B cell (primary cell): Measurements from ENCODE around the gene MAD1L1. TPM values are rescaled to one million over a fixed set of nuclear protein-coding genes. Genes with fewer than 3 reads are reported as not detected.

Source experiments
- ATAC-seq: fragments of 200-7000 bp; cut with Tn5 transposase; one replicate; pipeline ENCODE4 v1.10.0; 2021; ENCODE audit warnings: low read depth, mild to moderate bottlenecking, moderate number of reproducible peaks, moderate library complexity
- CTCF ChIA-PET: fragments of 350-600 bp; sonication (Branson Sonifier 250); formaldehyde crosslinking; loops from one replicate; lab custom pipeline; 2021; ENCODE audit warnings: antibody characterized with exemption, inconsistent platforms; lab: Charles Lee
- POLR2A ChIA-PET: fragments of 350-600 bp; sonication (Branson Sonifier 250); formaldehyde crosslinking; loops from one replicate; lab custom pipeline; 2021; ENCODE audit warnings: antibody characterized with exemption; lab: Charles Lee
- DNase-seq: peaks from one replicate; pipeline ENCODE4 v3.0.0; 2013
- H2AFZ ChIP-seq: 2 replicates; pipeline ENCODE4 v1.6.1; 2012; ENCODE audit warnings: mild to moderate bottlenecking, low read depth, low read length; ENCODE audit not compliant: insufficient read depth, poor library complexity, severe bottlenecking
- H3K27ac ChIP-seq, 2 donors: 1 replicate in 1 of 2; 2 replicates in 1 of 2; pipeline ENCODE4 v1.5.1; 2012 to 2013; ENCODE audit warnings: low read length in 2 of 2, mild to moderate bottlenecking in 2 of 2, moderate library complexity in 1 of 2
- H3K27me3 ChIP-seq, 4 experiments: fragments of 200-600 bp in 1 of 4; sonication (generic) in 1 of 4; replicated peaks in 1 of 4; 1 replicate in 2 of 4; 2 replicates in 2 of 4; pipeline versions ENCODE4 v1.6.1 to v1.7.0; 2013 to 2016; ENCODE audit warnings: low read length in 3 of 4, mild to moderate bottlenecking in 2 of 4, mixed read lengths in 1 of 4, moderate library complexity in 1 of 4; ENCODE audit not compliant: insufficient read depth in 4 of 4, control insufficient read depth in 3 of 4; ENCODE audit errors: control extremely low read depth in 1 of 4
- H3K36me3 ChIP-seq, 2 experiments: replicated peaks in 1 of 2; 1 replicate in 1 of 2; 2 replicates in 1 of 2; pipeline versions ENCODE4 v1.6.1 to v1.7.1; 2013; ENCODE audit warnings: low read length in 1 of 2; ENCODE audit not compliant: insufficient read depth in 2 of 2, control insufficient read depth in 1 of 2; ENCODE audit errors: control extremely low read depth in 1 of 2, extremely low read depth in 1 of 2
- H3K4me1 ChIP-seq, 2 donors: fragments of 200-600 bp in 1 of 2; sonication (generic) in 1 of 2; 1 replicate in 1 of 2; 2 replicates in 1 of 2; pipeline versions ENCODE4 v1.5.1 to v1.6.1; 2013 to 2017; ENCODE audit warnings: low read length in 2 of 2; ENCODE audit not compliant: control insufficient read depth in 2 of 2, insufficient read depth in 2 of 2
- H3K4me2 ChIP-seq: replicated peaks from 2 replicates; pipeline ENCODE3; 2012; ENCODE audit warnings: mild to moderate bottlenecking, low read depth, low read length; ENCODE audit not compliant: poor library complexity, severe bottlenecking
- H3K4me3 ChIP-seq, 5 experiments: fragments of 200-600 bp in 1 of 5; sonication (generic) in 1 of 5; 1 replicate in 3 of 5; 2 replicates in 2 of 5; pipeline versions ENCODE4 v1.5.1 to v1.7.0; 2011 to 2016; ENCODE audit warnings: low read length in 4 of 5, mild to moderate bottlenecking in 4 of 5, low read depth in 2 of 5, control low read depth in 1 of 5, moderate library complexity in 1 of 5; ENCODE audit not compliant: insufficient read depth in 1 of 5; ENCODE audit errors: control extremely low read depth in 1 of 5, extremely low read depth in 1 of 5
- H3K79me2 ChIP-seq: fragments of 200-600 bp; sonication (generic); one replicate; pipeline ENCODE4 v1.6.0; 2016; ENCODE audit warnings: low read length; ENCODE audit not compliant: control insufficient read depth, insufficient read depth
- H3K9ac ChIP-seq: fragments of 200-600 bp; sonication (generic); 2 replicates; pipeline ENCODE4 v1.6.1; 2017; ENCODE audit warnings: mild to moderate bottlenecking, low read length, moderate library complexity
- H3K9me3 ChIP-seq, 3 donors: one replicate each; pipeline versions ENCODE4 v1.6.1 to v1.7.1; 2013; ENCODE audit warnings: low read length in 2 of 3; ENCODE audit not compliant: control insufficient read depth in 2 of 3, insufficient read depth in 1 of 3; ENCODE audit errors: control extremely low read depth in 1 of 3
- H4K20me1 ChIP-seq: 2 replicates; pipeline ENCODE4 v1.6.0; 2012; ENCODE audit warnings: mild to moderate bottlenecking, low read length; ENCODE audit not compliant: insufficient read depth, control insufficient read depth, poor library complexity, severe bottlenecking
- H3K27ac Mint-ChIP-seq: one replicate; pipeline ENCODE4 v1.8.0; 2021; ENCODE audit warnings: mixed read lengths
- H3K27me3 Mint-ChIP-seq: one replicate; pipeline ENCODE4 v1.8.0; 2021; ENCODE audit warnings: mixed read lengths
- H3K4me1 Mint-ChIP-seq: one replicate; pipeline ENCODE4 v1.8.0; 2021; ENCODE audit warnings: mixed read lengths
- H3K4me3 Mint-ChIP-seq: one replicate; pipeline ENCODE4 v1.8.0; 2021; ENCODE audit warnings: mixed read lengths
- H3K9me3 Mint-ChIP-seq: one replicate; pipeline ENCODE4 v1.8.0; 2022; ENCODE audit warnings: mixed read lengths; ENCODE audit not compliant: insufficient read depth
- CTCF ChIP-seq: fragments of 200-600 bp; IDR thresholded peaks from one replicate; pipeline ENCODE4 v1.8.0; 2022; ENCODE audit warnings: antibody characterized with exemption, mild to moderate bottlenecking
- EZH2 ChIP-seq: IDR thresholded peaks from 2 replicates; pipeline ENCODE4 v1.6.1; 2012; ENCODE audit warnings: borderline replicate concordance, low read depth, mild to moderate bottlenecking, moderate library complexity, low read length; ENCODE audit not compliant: insufficient read depth, poor library complexity, severe bottlenecking
- WGBS: methylation state at CpG from one replicate; pipeline ENCODE4 v1.1.5; 2013; ENCODE audit warnings: missing lambda C conversion rate; ENCODE audit not compliant: insufficient coverage; 5-methylcytosine and 5-hydroxymethylcytosine counted together
- intact Hi-C: fragments of 100-400 bp; cut with micrococcal nuclease; formaldehyde crosslinking; loops from one replicate; pipeline ENCODE4 v1.10.0; 2022
- polyA plus RNA-seq: library from polyadenylated mRNA; depleted of rRNA; stranded (reverse); fragments of >200 nt; gene quantifications from 2 replicates; pipeline ENCODE4 v1.2.3, GENCODE V29; 2012
- total RNA-seq, 2 donors: library from RNA; stranded (reverse); fragments of 120-200 nt in 1 of 2; gene quantifications; 1 replicate in 1 of 2; 2 replicates in 1 of 2; pipeline versions ENCODE4 v1.2.3 to v1.2.4, GENCODE V29; 2013 to 2022

MAD1L1 gene
- total and polyA plus RNA-seq, 2 donors (not counting 1 experiment from before 2014, with no cell fraction given) = 86.7 to 110 TPM

- no peaks in the 10 kb centered on the region for H3K4me1 ChIP-seq
- 97% methylated on average over 29 of the region's 29 CpGs for WGBS
These were observed 423.0 kb downstream of the MAD1L1 start for GRCh38 chr7:1809601-1810258.

More at GRCh38 chr7:1809601-1810258, 423.0 kb downstream of the MAD1L1 start:
- ChIA-PET POLR2A (no interaction called here), CTCF (no interaction called here)
- Mint-ChIP-seq H3K4me3 (no peak overlapping the region), H3K27me3 (peaks cover 4% of the 10 kb centered on the region), H3K27ac (no peak overlapping the region), H3K4me1 (no peaks in the 10 kb centered on the region), H3K9me3 (no peaks in the 10 kb centered on the region)
- Histone ChIP-seq H3K9me3 (no peaks in the 10 kb centered on the region), H3K4me3 (no peak overlapping the region), H2AFZ (no peak overlapping the region), H3K9ac (no peak overlapping the region), H3K27ac (no peak overlapping the region), H3K79me2 (no peaks in the 10 kb centered on the region), H3K27me3 (no peaks in the 10 kb centered on the region), H3K36me3 (peaks cover 0 to 3% of the 10 kb centered on the region in 2 experiments), H3K4me2 (no peak overlapping the region), H4K20me1 (no peaks in the 10 kb centered on the region)
- no peak for DNase-seq
- TF ChIP-seq CTCF (no peak), EZH2 (no peak)
- intact Hi-C loops = no loop called here
- no peak for ATAC-seq
